Dermis lymphatic vessel endothelial cell (primary cell): ENCODE data around the gene ZCCHC3. TPM values are rescaled to one million over a fixed set of nuclear protein-coding genes. Genes with fewer than 3 reads are reported as not detected.

Experiments
- total RNA-seq: library from RNA; depleted of rRNA; stranded (reverse); fragments of >200 nt; gene quantifications from 2 replicates; pipeline ENCODE4 v1.2.1, GENCODE V29; 2014

Gene ZCCHC3
- 19.8 and 24.2 TPM in 2 replicates for total RNA-seq

GRCh38 chr20:297098-297924, at the start of gene ZCCHC3:
Gene ZCCHC3, plus strand, starts transcription at chr20:297570. Its CDS starts 17 bp downstream, at chr20:297587.

GRCh38 chr20:257419-257818, 40.0 kb upstream of the ZCCHC3 start, which contains the start of gene DEFB132:
Gene DEFB132, plus strand, starts transcription at chr20:257724. Its CDS starts 55 bp downstream, at chr20:257779.

GRCh38 chr20:290084-290831, 7.1 kb upstream of the ZCCHC3 start, which contains the start of gene C20orf96:
Gene C20orf96, minus strand, starts transcription at chr20:290750. Its CDS starts 140 bp downstream, at chr20:290610.

GRCh38 chr20:325045-325888, 27.9 kb downstream of the ZCCHC3 start, which contains the start of gene SOX12:
Gene SOX12, plus strand, starts transcription at chr20:325552. Its CDS starts 373 bp downstream, at chr20:325925.

GRCh38 chr20:346640-347316, 49.4 kb downstream of the ZCCHC3 start, which contains the start of gene NRSN2:
Gene NRSN2, plus strand, starts transcription at chr20:347111. Its CDS starts 2,533 bp downstream, at chr20:349644.

Other genes with a start within 250 kb of the ZCCHC3 start
- gene DEFB125, start 209.9 kb upstream of the ZCCHC3 start, total RNA-seq, result not detected in 2 replicates
- not detected in 2 replicates for gene DEFB126, start 155.0 kb upstream of the ZCCHC3 start, total RNA-seq
- not detected in 2 replicates for gene DEFB127, start 140.1 kb upstream of the ZCCHC3 start, total RNA-seq
- not detected in 2 replicates for gene DEFB128, start 107.9 kb upstream of the ZCCHC3 start, total RNA-seq
- not detected in 2 replicates for gene DEFB129, start 70.3 kb upstream of the ZCCHC3 start, total RNA-seq
- not detected in 2 replicates for gene DEFB132, start 39.8 kb upstream of the ZCCHC3 start, total RNA-seq
- 1.4 and 2.2 TPM in 2 replicates for gene C20orf96, start 6.8 kb upstream of the ZCCHC3 start, total RNA-seq
- gene SOX12, start 28.0 kb downstream of the ZCCHC3 start, total RNA-seq, result 1.5 TPM in 2 replicates
- gene NRSN2, start 49.5 kb downstream of the ZCCHC3 start, total RNA-seq, result 12.7 and 14.0 TPM in 2 replicates
- 31.5 and 37.9 TPM in 2 replicates for gene TRIB3, start 83.2 kb downstream of the ZCCHC3 start, total RNA-seq
- gene RBCK1, start 110.7 kb downstream of the ZCCHC3 start, total RNA-seq, result 57.8 and 66.2 TPM in 2 replicates
- 19.8 and 20.3 TPM in 2 replicates for gene TBC1D20, start 165.0 kb downstream of the ZCCHC3 start, total RNA-seq
- gene CSNK2A1, start 246.2 kb downstream of the ZCCHC3 start, total RNA-seq, result 79.4 and 93.3 TPM in 2 replicates